Cerebellar nuclear complex (tissue), 1 donor: ENCODE results near the gene POC5.
A peak's percentile ranks its signal among the peaks of the same experiment; 100 is the strongest.
"Not testable (repeated sequence)": the region's sequence is repeated elsewhere in the genome, so short reads cannot be mapped to it uniquely, and the experiment has no call there.

Experiments
- DNase-seq, 2 experiments: peaks; one replicate each; lab custom pipeline; 2025; lab: John Stamatoyannopoulos, UW

Gene POC5

DNA sequence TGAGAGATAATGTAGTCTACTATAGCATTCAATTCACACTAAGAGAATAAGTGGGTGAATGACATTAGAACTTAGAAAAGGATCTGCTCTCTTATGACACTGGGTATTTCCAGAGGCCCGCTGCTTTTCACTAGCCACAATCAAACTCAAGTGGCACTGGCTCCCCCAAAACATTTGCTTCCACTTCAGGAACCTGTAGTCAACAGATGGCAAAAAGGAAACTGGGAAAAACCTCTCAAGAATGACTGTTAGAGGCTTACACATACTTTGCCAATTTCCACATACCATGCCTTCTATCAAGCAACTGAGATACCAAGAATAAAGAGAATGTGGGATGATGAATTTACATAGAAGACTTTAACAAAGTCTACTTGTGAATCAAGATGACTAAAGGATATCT, 11.2 kb downstream of the POC5 start:
- no peak for DNase-seq

DNA sequence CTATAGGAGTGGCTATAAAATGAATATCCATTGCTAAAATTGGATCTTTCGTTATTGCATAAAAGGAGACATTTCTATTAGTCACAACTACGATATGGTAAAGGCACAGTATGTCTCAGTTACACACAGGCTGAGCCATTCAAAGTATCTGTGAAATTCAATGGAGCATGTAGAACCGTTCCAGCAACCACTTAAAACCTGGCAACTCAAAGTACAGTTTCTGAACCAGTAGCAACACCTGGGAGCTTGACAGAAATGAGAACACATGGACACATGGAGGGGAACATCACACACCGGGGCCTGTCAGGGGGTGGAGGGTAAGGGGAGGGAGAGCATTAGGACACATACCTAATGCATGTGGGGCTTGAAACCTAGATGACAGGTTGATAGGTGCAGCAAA, 15.4 kb downstream of the POC5 start:
- DNase-seq, result no peak

GRCh38 chr5:75695472-75696351, 21.5 kb downstream of the POC5 start:
- DNase-seq, result not testable (repeated sequence)

DNA sequence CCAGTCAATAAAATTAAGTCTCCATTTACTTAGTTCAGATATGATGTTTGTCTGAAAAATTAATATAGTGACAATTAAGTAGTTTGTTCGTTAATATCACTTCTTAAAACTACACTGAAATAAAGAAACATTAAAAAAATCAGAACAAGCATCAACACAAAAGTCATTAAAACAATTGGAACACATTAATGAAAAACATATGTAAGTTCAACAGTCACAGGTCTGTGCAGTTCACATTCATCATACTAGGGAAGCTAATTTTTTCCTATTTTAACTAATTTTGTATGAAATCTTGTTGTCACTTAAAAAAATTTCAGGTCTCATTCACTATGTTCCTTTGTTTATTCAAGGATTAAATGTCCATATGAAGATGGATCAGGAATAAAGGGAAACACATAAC, 22.5 kb downstream of the POC5 start:
- no peak for DNase-seq

GRCh38 chr5:75690669-75691068, 26.6 kb downstream of the POC5 start:
- DNase-seq, result no peak

DNA sequence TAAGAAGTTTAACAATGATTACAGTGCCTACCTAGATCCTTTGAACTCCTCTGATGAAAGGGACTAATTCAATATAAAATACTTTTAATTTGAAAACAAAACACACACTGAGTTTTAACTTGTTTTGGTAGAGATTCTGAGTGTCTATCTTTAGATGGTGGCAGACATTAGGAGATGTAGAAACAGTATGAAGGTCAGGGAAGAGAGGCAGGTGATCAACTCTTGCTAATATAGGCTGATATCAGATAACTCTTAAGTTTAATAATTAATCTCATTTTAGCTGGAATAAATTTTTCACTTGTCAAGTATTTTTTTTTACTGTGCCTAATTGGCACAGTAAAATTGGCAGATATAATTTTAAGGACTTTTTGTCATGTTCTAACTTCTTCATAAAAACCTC, 30.8 kb downstream of the POC5 start:
- DNase-seq, result no peak

GRCh38 chr5:75685141-75685540, 32.1 kb downstream of the POC5 start:
- no peak for DNase-seq

DNA sequence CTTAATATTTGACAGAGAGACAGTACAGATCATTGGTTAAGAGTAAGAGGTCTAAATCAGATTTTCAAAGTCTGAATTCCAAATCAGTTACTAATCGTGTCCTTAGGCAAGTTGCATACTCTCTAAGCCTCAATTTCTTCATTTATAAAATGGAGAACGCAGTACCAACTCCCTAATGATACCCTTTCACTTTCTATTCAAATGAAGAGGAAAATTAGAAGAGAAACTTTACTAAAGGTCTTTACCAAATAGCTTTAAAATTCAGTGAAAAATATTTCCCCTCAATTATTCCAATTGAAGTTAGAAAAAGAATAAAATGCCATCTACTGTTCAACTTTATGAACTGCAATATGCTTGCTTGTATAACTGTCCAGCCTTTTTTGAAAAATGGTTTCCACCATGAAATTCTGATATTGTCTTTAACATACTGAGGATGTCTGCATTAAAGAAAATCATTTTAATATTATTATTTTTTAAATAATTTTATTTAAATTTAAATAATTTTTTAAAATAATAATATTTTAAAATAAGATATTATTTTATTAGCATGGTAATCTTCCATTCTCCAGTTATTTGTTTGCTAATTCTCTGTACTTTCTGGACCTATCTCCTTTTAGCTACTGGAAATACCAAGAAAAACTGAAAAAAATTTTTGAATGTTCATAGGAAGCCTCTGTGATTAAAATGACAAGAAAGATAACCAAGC, 36.0 kb downstream of the POC5 start:
- peak in 1 of 2 experiments; percentile 3 for DNase-seq

DNA sequence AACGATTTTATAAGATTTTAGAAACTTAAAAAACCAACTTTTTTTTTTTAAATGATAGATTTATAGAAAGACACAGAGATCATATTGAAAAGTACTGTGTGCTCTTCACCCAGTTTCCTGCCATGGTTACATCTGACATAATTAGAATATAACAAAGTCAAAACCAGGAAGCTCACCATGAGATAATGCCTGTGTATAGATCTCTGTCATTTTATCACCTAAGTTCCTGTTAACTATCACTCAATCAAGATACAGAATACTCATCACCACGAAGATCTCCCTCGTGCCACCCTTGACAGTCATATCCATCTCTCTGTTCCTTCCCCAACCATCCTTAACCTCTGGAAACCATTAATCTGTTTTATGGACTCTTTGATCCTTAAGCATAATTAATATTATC, 39.1 kb downstream of the POC5 start:
- no peak for DNase-seq

- DNase-seq, result no peak
These were observed 39.6 kb downstream of the POC5 start for GRCh38 chr5:75677607-75678006.

GRCh38 chr5:75675783-75676182, 41.5 kb downstream of the POC5 start:
- no peak for DNase-seq

DNA sequence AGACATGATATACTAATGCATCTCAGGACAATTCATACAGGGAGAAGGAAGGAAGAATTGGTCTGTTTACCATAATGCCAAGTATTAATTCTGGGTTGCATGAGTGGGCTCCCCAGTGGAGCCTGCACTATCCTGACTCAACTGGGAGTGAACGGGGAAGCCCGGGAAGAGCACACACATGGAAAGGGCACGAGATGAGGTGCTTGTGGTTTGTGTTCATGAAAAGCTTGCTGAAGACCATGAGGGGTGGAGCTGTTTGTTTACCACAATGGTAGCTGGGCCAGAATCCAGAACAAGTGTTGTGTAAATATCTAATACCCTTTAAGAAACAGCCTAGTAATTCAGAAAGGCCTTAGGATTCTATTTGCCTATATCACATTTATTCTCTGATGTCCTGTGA, 44.6 kb downstream of the POC5 start:
- no peak for DNase-seq

DNA sequence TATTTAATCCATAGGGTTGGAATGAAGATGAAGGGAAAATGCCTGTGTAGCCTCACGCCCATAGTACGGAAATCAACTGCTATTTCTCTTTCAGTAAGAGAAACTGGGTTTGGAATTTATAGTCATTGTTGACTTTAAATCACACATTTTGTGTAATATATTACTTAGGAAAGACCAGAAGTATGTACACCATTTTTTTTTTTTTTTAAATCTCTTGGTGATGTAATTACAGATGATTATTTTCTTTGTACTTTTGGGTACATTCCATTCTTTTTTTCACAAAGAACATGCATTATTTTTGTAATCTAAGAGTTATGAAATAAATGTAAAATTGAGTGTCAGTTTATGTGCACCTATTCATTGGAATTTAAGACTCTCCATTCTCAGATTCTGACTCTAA, 45.7 kb downstream of the POC5 start:
- DNase-seq, result no peak

DNA sequence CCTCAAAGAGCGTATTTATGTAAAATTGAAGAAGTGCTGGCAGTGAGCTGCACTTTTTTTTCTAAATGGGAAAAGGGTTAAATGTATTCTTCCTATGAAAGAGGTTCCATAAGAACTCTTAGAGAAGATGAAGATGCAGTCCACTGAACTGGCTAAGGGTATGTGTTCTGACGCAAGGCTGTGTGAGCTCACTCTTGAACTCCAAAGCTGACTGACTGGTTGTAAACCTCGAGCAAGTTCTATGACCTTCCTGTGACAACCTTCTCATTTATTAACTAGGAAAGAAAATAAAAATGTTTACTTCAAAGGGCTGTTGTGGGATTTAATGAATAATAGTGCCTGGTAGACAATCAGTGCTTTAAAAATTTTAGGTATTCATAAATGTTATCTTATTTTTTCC, 46.7 kb downstream of the POC5 start:
- no peak for DNase-seq

DNA sequence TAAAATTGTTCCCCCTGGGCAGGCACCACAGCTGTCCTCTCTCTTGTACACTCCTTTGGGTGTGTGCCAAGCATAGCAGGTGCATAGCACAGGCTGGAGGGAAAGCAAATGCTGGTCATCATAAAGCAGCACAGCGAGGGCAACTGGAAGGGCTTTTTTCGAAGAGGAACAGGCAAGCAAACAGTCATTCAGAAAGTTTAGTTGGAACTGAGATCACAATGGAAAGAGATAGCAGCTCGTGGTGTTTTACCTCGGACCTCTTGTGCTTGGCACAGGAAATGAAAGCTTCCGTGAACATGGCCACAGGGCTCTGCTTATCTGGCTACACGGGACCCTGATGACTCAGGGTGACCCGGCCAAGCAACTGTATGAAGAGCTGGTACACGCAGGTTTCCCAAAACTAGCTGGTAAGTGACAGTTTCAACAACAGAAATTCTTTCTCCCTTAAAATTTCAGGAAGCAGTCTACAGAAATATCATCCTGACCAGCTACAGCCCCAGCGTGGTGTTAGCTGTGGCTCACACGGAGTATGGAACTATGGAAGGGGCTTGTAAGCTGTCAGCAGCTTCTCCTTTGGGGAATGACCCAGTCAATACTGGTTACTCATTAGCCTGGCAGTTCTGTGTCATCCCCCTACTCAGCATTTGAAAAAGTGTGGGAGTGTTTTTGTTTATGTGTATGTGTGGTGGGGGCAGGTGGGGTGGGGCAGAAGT, 48.1 kb downstream of the POC5 start:
- DNase-seq, result no peak

DNA sequence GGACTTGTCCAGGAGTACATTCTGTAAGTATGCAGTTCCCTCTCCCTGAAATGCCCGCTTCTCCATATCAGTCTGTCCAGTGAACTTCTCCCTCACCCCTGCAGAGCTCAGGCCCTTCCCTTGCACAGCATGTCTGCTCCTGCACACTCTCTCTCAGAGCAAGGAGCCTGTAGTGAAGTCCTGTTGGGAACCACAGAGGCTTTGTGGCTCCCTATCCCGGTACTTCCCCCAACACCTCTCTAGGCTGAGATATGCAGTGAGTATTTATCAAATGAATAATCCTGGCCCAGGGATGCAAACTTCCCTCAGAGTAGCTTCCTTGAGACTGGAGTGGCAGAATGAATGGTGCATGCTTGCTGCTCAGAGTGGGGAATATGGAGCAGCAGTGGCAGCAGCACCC, 48.8 kb downstream of the POC5 start:
- DNase-seq, result no peak

DNA sequence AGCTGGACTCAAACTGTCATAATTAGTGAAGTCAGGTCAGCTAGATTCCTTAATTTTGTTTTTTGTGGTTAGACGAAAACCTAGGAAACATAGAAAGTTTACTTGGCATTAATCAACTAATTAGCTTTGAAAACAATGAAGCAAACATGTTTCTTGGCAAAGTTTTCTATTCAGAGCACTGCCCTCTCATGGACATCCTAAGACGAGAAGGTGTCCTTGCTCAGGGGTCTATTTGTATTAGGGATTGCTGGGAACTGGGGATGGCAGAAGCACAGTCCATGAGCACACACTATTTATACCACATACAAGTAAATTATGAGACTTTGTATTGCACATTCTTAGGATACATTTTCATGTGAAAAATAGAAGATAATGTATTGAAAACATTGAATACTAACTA, 49.7 kb downstream of the POC5 start:
- DNase-seq, result no peak

DNA sequence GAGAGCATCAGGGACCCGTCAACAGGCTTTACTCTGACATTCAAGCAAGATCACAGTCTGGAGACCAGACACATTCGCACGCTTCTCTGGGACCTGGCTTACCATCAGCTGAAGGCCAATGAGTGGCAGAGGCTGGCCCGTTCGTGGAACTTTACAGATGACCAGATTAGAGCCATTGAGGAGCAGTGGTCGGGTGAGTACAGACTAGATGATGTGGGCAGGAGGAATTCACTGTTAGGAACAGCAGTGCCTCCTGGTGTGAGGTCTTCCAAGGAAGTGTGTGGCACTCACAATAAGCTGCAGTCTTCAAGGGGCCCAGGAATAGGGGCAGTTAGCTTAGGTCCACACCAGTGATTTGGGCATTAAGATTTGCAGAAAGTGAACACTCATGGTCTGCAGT, 50.4 kb downstream of the POC5 start:
- DNase-seq, result no peak

- DNase-seq, result no peak
These were observed 52.3 kb downstream of the POC5 start for GRCh38 chr5:75664979-75665378.

GRCh38 chr5:75663579-75664284, 53.5 kb downstream of the POC5 start:
- no peak for DNase-seq

DNA sequence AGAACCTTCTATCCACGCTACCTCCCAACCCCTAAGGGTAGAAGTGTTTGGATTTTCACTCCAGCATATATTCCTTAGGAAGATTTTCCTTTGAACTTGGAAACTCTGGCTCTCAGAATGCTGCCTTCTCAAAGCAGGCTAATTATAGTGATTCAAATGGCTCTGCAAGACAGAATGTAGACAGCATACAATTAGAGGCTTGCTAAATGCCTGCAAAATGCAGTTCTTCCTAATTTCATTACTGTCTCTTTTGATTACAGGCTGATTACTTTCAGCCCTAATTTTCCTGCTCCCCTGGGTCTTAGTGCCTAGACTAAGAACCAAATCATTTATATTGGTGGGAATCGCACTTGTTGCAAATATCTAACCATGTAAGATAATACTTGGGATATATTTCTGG, 55.2 kb downstream of the POC5 start:
- no peak for DNase-seq
